SH-SY5Y (cell line): Measurements from ENCODE around the gene TMEM140.

ENCODE experiments used
- GATA2 ChIP-seq: IDR thresholded peaks from 2 replicates; pipeline ENCODE4 v1.6.1; 2011; ENCODE audit warnings: mild to moderate bottlenecking, low read depth, low read length
- GATA3 ChIP-seq: IDR thresholded peaks from 2 replicates; pipeline ENCODE4 v1.6.1; 2011; ENCODE audit warnings: low read depth, mild to moderate bottlenecking, low read length, moderate library complexity

GRCh38 chr7:135161669-135162068 is 13.8 kb downstream of the TMEM140 start:
- TF ChIP-seq GATA3, result no peak
- TF ChIP-seq GATA2, result no peak
